HEK293 (cell line): ENCODE measurements around the gene RUNX1.

ENCODE experiments used
- CTCF ChIA-PET: fragments of 350-600 bp; formaldehyde crosslinking; extraction: SDS; loops from one replicate; lab custom pipeline; 2021; ENCODE audit warnings: antibody characterized with exemption; lab: Yijun Ruan, JAX
- POLR2A ChIA-PET: fragments of 300-600 bp; formaldehyde crosslinking; extraction: SDS; loops from one replicate; lab custom pipeline; 2020; ENCODE audit warnings: antibody characterized with exemption, inconsistent platforms; lab: Yijun Ruan, JAX
- H3K27ac ChIP-seq: fragments of 200-500 bp; sonication (Bioruptor generic); 2 replicates; pipeline ENCODE4 v1.5.1; 2014; ENCODE audit warnings: low read depth, low read length, control low read depth, inconsistent platforms; ENCODE audit errors: extremely low read depth
- H3K36me3 ChIP-seq, 2 experiments: fragments of 200-500 bp in 1 of 2; sonication (Bioruptor generic) in 1 of 2; 1 replicate in 1 of 2; 2 replicates in 1 of 2; pipeline ENCODE4 v1.5.1; 2014 to 2017; ENCODE audit warnings: inconsistent platforms in 2 of 2, low read length in 2 of 2; ENCODE audit not compliant: control insufficient read depth in 2 of 2, insufficient read depth in 1 of 2
- H3K4me1 ChIP-seq: fragments of 200-500 bp; sonication (Bioruptor generic); 2 replicates; pipeline ENCODE4 v1.5.1; 2014; ENCODE audit warnings: mild to moderate bottlenecking, low read length, inconsistent platforms; ENCODE audit not compliant: control insufficient read depth, insufficient read depth
- H3K4me3 ChIP-seq: 2 replicates; pipeline ENCODE4 v1.5.1; 2011; ENCODE audit warnings: low read depth, mild to moderate bottlenecking, control low read depth, low read length, moderate library complexity
- H3K9me3 ChIP-seq: fragments of 200-500 bp; sonication (Bioruptor generic); 2 replicates; pipeline ENCODE4 v1.5.1; 2014; ENCODE audit warnings: low read depth, low read length, inconsistent platforms; ENCODE audit not compliant: control insufficient read depth, insufficient read depth
- SCRT2 ChIP-seq: fragments of 450-650 bp; formaldehyde crosslinking; IDR thresholded peaks from 2 replicates; pipeline ENCODE4 v1.5.1; 2016; ENCODE audit warnings: missing biosample characterization, missing genetic modification characterization
- ZBTB1 ChIP-seq: fragments of 450-650 bp; formaldehyde crosslinking; IDR thresholded peaks from 2 replicates; pipeline ENCODE4 v1.5.1; 2016; ENCODE audit warnings: missing biosample characterization, missing genetic modification characterization
- ZNF10 ChIP-seq: fragments of 450-650 bp; formaldehyde crosslinking; IDR thresholded peaks from 2 replicates; pipeline ENCODE4 v1.5.1; 2017; ENCODE audit warnings: missing biosample characterization, missing genetic modification characterization
- ZNF112 ChIP-seq: fragments of 450-650 bp; formaldehyde crosslinking; IDR thresholded peaks from 2 replicates; pipeline ENCODE4 v1.5.0; 2017; ENCODE audit warnings: missing biosample characterization, missing genetic modification characterization
- ZNF121 ChIP-seq: fragments of 450-650 bp; formaldehyde crosslinking; IDR thresholded peaks from 2 replicates; pipeline ENCODE4 v1.5.1; 2016; ENCODE audit warnings: missing biosample characterization, missing genetic modification characterization
- ZNF529 ChIP-seq: fragments of 450-650 bp; formaldehyde crosslinking; IDR thresholded peaks from 2 replicates; pipeline ENCODE4 v1.5.1; 2017; ENCODE audit warnings: missing genetic modification characterization, missing biosample characterization; ENCODE audit not compliant: insufficient replicate concordance
- ZNF585B ChIP-seq: fragments of 450-650 bp; formaldehyde crosslinking; IDR thresholded peaks from 2 replicates; pipeline ENCODE4 v1.5.1; 2016; ENCODE audit warnings: missing biosample characterization, missing genetic modification characterization
- ZNF596 ChIP-seq: fragments of 450-650 bp; IDR thresholded peaks from 2 replicates; pipeline ENCODE4 v1.5.0; 2018; ENCODE audit warnings: missing biosample characterization, mild to moderate bottlenecking, missing genetic modification characterization, moderate library complexity
- ZNF670 ChIP-seq: fragments of 450-650 bp; formaldehyde crosslinking; IDR thresholded peaks from 2 replicates; pipeline ENCODE4 v1.5.1; 2016; ENCODE audit warnings: missing biosample characterization, missing genetic modification characterization, low read depth
- ZNF837 ChIP-seq: fragments of 450-650 bp; formaldehyde crosslinking; IDR thresholded peaks from 2 replicates; pipeline ENCODE4 v1.5.1; 2016; ENCODE audit warnings: missing biosample characterization, missing genetic modification characterization
- TF ChIP-seq, protein P1 (sequence below): fragments of 450-650 bp; formaldehyde crosslinking; IDR thresholded peaks from 2 replicates; pipeline ENCODE4 v1.5.1; 2016; ENCODE audit warnings: missing biosample characterization, missing genetic modification characterization, borderline replicate concordance
- TF ChIP-seq, protein P2 (sequence below): fragments of 450-650 bp; formaldehyde crosslinking; IDR thresholded peaks from 2 replicates; pipeline ENCODE4 v1.5.1; 2016; ENCODE audit warnings: missing biosample characterization, missing genetic modification characterization, borderline replicate concordance
- TF ChIP-seq, protein P3 (sequence below): fragments of 450-650 bp; formaldehyde crosslinking; IDR thresholded peaks from 2 replicates; pipeline ENCODE4 v1.5.1; 2016; ENCODE audit warnings: missing biosample characterization, missing genetic modification characterization
- TF ChIP-seq, protein P4 (sequence below): IDR thresholded peaks from 2 replicates; pipeline ENCODE4 v1.6.1; 2011; ENCODE audit warnings: mild to moderate bottlenecking, low read depth, low read length, borderline replicate concordance
- TF ChIP-seq, protein P5 (sequence below): fragments of 450-650 bp; formaldehyde crosslinking; IDR thresholded peaks from 2 replicates; pipeline ENCODE4 v1.5.1; 2016; ENCODE audit warnings: missing biosample characterization, missing genetic modification characterization
- TF ChIP-seq, protein P6 (sequence below): fragments of 450-650 bp; formaldehyde crosslinking; IDR thresholded peaks from 2 replicates; pipeline ENCODE4 v1.5.1; 2016; ENCODE audit warnings: missing biosample characterization, missing genetic modification characterization

Gene RUNX1

DNA sequence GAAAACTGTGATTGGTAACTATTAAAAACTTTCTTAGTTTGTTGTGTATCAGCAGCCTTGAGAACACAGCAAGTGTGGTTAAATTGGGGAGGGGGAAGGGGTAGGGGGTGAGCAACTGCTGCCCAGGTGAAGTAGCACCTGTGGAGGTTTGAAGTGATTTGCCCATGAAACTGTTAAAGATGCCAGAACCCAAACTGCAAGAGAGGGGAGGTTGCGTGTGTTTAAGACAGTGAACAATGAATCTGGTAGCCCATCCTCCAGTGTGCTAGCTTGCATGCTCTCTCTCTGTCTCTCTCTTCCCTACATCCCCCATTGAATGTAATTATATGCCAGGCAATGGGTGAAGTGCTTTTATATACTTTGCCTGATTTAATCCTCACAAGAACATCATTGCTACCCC lies 154.7 kb downstream of the RUNX1 start (continued):
- TF ChIP-seq ZNF112 (tag by site-specific recombination), result no peak
- no peak for TF ChIP-seq SCRT2
- TF ChIP-seq, all 188 proteins: peak for 0

DNA sequence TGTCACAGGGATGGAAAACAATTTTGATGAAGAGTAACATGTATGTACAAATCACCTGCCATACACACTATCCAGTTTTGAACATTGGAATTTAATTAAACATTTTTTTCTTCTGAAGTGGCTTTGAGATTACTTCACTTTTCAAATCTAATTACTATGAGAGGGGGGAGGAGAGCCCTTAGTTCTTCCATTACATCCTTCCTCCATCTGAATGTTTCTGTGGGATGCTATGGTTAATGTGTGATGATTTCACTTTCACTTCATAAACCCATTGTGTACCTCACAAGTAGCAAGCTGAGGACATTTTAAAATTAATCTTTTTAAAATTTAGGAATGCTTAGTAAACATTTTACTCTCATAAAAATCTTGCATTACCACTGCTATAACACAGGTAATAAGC lies 156.9 kb downstream of the RUNX1 start:
- CTCF ChIA-PET, result interaction anchor here (0.6 to 2.7 kb wide), 6 partner anchors 14 to 947 kb away, joined by 3 to 11 read pairs (median 4); no protein-coding TSS in a partner anchor
- Histone ChIP-seq H3K4me3 (no peak overlapping the region), H3K4me1 (peaks cover 5% of the 10 kb centered on the region; the same call in 1 of the 2 replicates), H3K9me3 (no peaks in the 10 kb centered on the region), H3K36me3 (no peaks in the 10 kb centered on the region), H3K27ac (no peak overlapping the region)
- TF ChIP-seq ZNF585B (tag by site-specific recombination) (no peak), ZNF596 (tag by site-specific recombination) (no peak), SCRT2 (no peak), ZBTB1 (tag by site-specific recombination) (no peak)
- TF ChIP-seq, protein P1, sequence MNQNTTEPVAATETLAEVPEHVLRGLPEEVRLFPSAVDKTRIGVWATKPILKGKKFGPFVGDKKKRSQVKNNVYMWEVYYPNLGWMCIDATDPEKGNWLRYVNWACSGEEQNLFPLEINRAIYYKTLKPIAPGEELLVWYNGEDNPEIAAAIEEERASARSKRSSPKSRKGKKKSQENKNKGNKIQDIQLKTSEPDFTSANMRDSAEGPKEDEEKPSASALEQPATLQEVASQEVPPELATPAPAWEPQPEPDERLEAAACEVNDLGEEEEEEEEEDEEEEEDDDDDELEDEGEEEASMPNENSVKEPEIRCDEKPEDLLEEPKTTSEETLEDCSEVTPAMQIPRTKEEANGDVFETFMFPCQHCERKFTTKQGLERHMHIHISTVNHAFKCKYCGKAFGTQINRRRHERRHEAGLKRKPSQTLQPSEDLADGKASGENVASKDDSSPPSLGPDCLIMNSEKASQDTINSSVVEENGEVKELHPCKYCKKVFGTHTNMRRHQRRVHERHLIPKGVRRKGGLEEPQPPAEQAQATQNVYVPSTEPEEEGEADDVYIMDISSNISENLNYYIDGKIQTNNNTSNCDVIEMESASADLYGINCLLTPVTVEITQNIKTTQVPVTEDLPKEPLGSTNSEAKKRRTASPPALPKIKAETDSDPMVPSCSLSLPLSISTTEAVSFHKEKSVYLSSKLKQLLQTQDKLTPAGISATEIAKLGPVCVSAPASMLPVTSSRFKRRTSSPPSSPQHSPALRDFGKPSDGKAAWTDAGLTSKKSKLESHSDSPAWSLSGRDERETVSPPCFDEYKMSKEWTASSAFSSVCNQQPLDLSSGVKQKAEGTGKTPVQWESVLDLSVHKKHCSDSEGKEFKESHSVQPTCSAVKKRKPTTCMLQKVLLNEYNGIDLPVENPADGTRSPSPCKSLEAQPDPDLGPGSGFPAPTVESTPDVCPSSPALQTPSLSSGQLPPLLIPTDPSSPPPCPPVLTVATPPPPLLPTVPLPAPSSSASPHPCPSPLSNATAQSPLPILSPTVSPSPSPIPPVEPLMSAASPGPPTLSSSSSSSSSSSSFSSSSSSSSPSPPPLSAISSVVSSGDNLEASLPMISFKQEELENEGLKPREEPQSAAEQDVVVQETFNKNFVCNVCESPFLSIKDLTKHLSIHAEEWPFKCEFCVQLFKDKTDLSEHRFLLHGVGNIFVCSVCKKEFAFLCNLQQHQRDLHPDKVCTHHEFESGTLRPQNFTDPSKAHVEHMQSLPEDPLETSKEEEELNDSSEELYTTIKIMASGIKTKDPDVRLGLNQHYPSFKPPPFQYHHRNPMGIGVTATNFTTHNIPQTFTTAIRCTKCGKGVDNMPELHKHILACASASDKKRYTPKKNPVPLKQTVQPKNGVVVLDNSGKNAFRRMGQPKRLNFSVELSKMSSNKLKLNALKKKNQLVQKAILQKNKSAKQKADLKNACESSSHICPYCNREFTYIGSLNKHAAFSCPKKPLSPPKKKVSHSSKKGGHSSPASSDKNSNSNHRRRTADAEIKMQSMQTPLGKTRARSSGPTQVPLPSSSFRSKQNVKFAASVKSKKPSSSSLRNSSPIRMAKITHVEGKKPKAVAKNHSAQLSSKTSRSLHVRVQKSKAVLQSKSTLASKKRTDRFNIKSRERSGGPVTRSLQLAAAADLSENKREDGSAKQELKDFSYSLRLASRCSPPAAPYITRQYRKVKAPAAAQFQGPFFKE (tag by site-specific recombination), result no peak
- TF ChIP-seq, protein P2, sequence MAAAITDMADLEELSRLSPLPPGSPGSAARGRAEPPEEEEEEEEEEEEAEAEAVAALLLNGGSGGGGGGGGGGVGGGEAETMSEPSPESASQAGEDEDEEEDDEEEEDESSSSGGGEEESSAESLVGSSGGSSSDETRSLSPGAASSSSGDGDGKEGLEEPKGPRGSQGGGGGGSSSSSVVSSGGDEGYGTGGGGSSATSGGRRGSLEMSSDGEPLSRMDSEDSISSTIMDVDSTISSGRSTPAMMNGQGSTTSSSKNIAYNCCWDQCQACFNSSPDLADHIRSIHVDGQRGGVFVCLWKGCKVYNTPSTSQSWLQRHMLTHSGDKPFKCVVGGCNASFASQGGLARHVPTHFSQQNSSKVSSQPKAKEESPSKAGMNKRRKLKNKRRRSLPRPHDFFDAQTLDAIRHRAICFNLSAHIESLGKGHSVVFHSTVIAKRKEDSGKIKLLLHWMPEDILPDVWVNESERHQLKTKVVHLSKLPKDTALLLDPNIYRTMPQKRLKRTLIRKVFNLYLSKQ (tag by site-specific recombination), result no peak
- POLR2A ChIA-PET, result interaction anchor here (0.6 kb wide), 1 partner anchor 229 kb away, joined by 3 read pairs; no protein-coding TSS in a partner anchor

DNA sequence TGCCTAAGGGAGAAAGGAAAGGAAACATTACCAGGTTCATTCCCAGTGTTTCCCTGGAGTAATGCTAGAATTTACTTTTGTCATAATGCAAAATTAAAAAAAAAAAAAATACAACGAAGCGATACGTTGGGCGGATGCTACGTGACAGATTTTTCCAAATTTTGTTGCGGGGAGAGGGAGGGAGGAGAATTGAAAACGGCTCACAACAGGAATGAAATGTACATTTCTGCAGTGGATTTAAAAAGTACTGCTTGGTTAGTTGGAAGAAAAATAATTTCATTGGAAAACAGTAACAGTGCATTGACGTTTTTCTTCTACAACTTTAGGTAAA lies 157.5 kb downstream of the RUNX1 start:
- Histone ChIP-seq H3K27ac (no peak overlapping the region), H3K4me3 (peak overlapping the region; percentile 34), H3K9me3 (no peaks in the 10 kb centered on the region)
- TF ChIP-seq, protein P3, sequence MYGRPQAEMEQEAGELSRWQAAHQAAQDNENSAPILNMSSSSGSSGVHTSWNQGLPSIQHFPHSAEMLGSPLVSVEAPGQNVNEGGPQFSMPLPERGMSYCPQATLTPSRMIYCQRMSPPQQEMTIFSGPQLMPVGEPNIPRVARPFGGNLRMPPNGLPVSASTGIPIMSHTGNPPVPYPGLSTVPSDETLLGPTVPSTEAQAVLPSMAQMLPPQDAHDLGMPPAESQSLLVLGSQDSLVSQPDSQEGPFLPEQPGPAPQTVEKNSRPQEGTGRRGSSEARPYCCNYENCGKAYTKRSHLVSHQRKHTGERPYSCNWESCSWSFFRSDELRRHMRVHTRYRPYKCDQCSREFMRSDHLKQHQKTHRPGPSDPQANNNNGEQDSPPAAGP (tag by site-specific recombination), result no peak
- no peak for TF ChIP-seq ZNF10
- no peak for TF ChIP-seq ZNF121 (tag by site-specific recombination)
- peak; percentile 4 for TF ChIP-seq ZNF529 (tag by site-specific recombination)
- no peak for TF ChIP-seq ZNF670 (tag by site-specific recombination)
- TF ChIP-seq ZNF837, result no peak
- TF ChIP-seq, protein P4, sequence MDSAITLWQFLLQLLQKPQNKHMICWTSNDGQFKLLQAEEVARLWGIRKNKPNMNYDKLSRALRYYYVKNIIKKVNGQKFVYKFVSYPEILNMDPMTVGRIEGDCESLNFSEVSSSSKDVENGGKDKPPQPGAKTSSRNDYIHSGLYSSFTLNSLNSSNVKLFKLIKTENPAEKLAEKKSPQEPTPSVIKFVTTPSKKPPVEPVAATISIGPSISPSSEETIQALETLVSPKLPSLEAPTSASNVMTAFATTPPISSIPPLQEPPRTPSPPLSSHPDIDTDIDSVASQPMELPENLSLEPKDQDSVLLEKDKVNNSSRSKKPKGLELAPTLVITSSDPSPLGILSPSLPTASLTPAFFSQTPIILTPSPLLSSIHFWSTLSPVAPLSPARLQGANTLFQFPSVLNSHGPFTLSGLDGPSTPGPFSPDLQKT, result no peak
- TF ChIP-seq, protein P5, sequence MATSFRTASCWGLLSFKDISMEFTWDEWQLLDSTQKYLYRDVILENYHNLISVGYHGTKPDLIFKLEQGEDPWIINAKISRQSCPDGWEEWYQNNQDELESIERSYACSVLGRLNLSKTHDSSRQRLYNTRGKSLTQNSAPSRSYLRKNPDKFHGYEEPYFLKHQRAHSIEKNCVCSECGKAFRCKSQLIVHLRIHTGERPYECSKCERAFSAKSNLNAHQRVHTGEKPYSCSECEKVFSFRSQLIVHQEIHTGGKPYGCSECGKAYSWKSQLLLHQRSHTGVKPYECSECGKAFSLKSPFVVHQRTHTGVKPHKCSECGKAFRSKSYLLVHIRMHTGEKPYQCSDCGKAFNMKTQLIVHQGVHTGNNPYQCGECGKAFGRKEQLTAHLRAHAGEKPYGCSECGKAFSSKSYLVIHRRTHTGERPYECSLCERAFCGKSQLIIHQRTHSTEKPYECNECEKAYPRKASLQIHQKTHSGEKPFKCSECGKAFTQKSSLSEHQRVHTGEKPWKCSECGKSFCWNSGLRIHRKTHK (tag by site-specific recombination), result no peak
- TF ChIP-seq, protein P6, sequence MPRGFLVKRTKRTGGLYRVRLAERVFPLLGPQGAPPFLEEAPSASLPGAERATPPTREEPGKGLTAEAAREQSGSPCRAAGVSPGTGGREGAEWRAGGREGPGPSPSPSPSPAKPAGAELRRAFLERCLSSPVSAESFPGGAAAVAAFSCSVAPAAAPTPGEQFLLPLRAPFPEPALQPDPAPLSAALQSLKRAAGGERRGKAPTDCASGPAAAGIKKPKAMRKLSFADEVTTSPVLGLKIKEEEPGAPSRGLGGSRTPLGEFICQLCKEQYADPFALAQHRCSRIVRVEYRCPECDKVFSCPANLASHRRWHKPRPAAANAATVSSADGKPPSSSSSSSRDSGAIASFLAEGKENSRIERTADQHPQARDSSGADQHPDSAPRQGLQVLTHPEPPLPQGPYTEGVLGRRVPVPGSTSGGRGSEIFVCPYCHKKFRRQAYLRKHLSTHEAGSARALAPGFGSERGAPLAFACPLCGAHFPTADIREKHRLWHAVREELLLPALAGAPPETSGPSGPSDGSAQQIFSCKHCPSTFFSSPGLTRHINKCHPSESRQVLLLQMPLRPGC (tag by site-specific recombination), result no peak
- TF ChIP-seq, all 188 proteins: peak for 1
- peaks cover 5% of the 10 kb centered on the region; the same call in 1 of the 2 replicates for H3K4me1 ChIP-seq
- H3K36me3 ChIP-seq, result no peaks in the 10 kb centered on the region
- ChIA-PET POLR2A (no interaction called here), CTCF (interaction anchor here (0.6 to 0.9 kb wide), 3 partner anchors 91 to 724 kb away, joined by 3 read pairs; no protein-coding TSS in a partner anchor)
